HEK293T (cell line): ENCODE results near the gene KCTD6.

Experiments used
- ARNT ChIP-seq: fragments of 450-650 bp; IDR thresholded peaks from 2 replicates; pipeline ENCODE4 v1.6.1; 2017; ENCODE audit warnings: mild to moderate bottlenecking
- BHLHE40 ChIP-seq: fragments of 450-650 bp; IDR thresholded peaks from 2 replicates; pipeline ENCODE4 v1.6.1; 2016; ENCODE audit warnings: mild to moderate bottlenecking, moderate library complexity, borderline replicate concordance
- FOXA1 ChIP-seq: fragments of 450-650 bp; IDR thresholded peaks from 2 replicates; pipeline ENCODE4 v1.6.1; 2016; ENCODE audit warnings: mild to moderate bottlenecking
- FOXK2 ChIP-seq: fragments of 450-650 bp; IDR thresholded peaks from 2 replicates; pipeline ENCODE4 v1.6.1; 2016; ENCODE audit warnings: mild to moderate bottlenecking
- SP1 ChIP-seq: fragments of 450-650 bp; IDR thresholded peaks from 2 replicates; pipeline ENCODE4 v1.6.1; 2017
- SUZ12 ChIP-seq: fragments of 450-650 bp; IDR thresholded peaks from 2 replicates; pipeline ENCODE4 v1.6.1; 2016; ENCODE audit warnings: mild to moderate bottlenecking
- TARDBP ChIP-seq: fragments of 450-650 bp; IDR thresholded peaks from 2 replicates; pipeline ENCODE4 v1.6.1; 2016

DNA sequence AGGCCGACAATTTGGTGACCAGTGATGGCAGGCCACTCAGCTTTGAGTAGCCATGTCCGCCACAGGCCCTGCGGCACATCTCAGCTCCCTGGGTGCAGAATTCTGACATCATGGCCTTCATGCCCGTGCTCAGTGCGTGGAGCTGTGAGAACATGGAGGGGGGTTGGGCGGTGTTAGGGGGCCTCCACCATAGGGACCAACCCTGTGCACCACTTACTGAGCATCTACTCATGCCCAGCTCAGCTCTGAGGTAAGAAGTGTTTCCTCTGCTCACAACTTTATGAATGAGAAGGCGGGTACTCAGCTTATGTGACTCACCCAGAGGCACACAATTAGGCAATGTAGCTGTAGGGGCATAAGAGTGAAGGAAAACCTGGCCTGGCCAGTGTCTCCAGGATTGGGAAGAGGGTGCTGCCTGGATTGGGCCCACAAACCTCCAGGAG lies 34.6 kb downstream of the KCTD6 start:
- TF ChIP-seq FOXA1 (no peak), SUZ12 (no peak), TARDBP (no peak), BHLHE40 (no peak), SP1 (no peak), ARNT (no peak), FOXK2 (no peak)
